NCI-H2029 treated with DMSO at 0.1 percent for 48 hours (cell line): ENCODE measurements around the gene HTRA1.

Source experiments
- DNase-seq: peaks from one replicate; lab custom pipeline; 2025; lab: John Stamatoyannopoulos, UW

The HTRA1 gene

GRCh38 chr10:122455376-122456079, 5.8 kb upstream of the HTRA1 start:
- no peak for DNase-seq

DNA sequence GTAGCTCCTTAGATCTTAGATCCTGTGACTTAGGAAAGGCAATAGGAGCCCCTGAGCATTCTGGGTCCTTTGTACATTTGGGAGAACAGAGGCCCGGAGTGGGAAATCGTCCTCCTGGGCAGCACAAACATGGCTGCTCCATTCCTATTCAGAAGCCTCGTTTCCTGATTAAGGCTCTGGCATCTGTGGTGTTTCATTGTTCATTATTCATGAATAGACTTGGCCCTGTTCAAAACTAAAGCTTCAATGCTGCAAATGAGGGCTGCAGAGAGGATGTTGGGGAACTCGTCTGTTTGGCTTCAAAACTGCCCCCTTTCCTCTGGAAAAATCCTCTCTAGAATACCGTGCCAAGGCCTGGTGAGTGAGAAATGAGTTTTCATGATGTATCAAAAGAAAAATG, 3.4 kb upstream of the HTRA1 start:
- DNase-seq: no peak

GRCh38 chr10:122458693-122459092, 2.7 kb upstream of the HTRA1 start:
- DNase-seq: no peak

DNA sequence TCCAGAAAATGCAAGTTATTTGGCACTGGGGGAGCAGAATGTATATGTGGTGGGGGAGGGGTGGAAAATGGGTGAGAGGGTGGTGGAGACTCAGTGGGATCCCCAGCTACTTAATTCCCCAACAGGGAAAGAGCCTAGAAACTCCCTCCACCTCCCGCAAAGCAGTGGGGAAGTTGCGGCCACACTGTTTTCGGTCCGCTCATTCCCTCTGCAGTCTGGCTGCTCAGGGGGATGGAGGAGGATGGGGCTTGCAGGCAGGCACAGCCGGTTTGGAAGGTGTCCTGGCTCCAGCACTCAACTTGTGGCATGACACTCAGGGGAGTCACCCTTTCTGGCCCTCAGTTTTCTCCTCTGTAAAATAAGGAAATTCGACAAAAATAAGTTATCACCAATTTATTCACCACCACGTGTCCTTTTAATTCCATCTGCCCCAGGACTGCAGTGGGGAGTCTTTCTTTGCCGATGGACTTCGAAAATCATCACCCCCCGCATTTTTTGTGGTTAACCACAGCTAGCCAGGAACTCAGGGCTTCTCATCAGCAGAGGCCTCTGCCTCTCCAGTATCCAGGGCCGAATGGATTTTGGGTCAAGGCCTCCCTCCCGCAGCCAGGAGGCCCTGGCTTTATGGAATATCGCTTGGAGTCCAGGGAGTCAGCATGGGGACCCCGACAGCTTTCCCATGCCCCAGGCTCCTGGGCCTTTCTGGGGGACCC, 1.6 kb upstream of the HTRA1 start:
- no peak for DNase-seq

GRCh38 chr10:122460891-122461293, 461 bp upstream of the HTRA1 start:
- no peak for DNase-seq

GRCh38 chr10:122461729-122462532, 578 bp downstream of the HTRA1 start:
- no peak for DNase-seq

GRCh38 chr10:122462533-122463465, 1.4 kb downstream of the HTRA1 start:
- no peak for DNase-seq

DNA sequence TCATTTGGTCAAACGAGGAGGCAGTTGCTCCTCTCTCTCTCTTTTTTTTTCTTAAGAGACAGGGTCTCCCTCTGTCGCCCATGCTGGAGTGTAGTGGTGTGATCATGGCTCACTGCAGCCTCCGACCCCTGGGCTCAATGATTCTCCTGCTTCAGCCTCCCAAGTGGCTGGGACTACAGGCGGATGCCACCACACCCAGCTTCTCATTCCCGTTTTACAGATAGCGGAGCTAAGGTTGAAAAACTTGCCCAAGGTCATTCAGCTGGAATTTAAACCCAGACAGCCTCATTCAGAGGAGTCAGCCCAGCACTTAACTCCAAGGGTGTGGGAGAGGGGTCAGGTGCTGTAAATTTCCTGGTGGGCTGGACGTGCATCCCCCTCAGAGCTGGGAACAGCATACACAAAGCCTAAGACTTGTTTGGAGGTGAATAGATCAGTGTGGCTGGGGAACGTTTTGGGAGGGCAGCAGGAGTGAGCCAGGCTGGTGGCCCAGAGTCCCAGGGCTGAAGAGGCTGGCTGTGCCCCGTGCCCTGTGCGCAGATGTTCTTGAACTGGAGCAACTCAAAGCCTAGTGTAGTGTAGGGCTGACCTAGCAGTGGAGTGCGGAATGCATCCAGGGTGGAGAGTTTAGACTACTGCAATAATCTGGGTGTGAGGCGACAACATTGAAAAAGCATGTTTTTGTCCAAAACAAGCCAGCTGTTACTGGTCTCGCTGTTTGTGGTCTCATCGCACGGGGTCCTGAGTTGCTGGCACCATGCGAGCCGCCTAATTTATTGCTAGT, 2.3 kb downstream of the HTRA1 start:
- no peak for DNase-seq

DNA sequence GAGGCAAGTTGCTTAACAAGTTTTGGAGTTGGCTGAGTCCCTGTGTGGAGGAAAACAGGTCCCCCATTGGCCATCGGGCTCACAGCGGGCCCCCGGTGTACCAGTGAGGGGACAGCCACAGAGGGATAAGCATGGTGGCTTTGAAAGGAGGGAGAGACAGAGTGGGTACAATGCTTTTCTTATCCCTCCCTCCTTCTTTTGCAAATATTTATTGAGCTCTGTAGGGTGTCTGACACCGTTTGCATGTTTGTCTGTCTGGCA, 2.8 kb downstream of the HTRA1 start:
- no peak for DNase-seq

GRCh38 chr10:122464586-122464985, 3.2 kb downstream of the HTRA1 start:
- no peak for DNase-seq

DNA sequence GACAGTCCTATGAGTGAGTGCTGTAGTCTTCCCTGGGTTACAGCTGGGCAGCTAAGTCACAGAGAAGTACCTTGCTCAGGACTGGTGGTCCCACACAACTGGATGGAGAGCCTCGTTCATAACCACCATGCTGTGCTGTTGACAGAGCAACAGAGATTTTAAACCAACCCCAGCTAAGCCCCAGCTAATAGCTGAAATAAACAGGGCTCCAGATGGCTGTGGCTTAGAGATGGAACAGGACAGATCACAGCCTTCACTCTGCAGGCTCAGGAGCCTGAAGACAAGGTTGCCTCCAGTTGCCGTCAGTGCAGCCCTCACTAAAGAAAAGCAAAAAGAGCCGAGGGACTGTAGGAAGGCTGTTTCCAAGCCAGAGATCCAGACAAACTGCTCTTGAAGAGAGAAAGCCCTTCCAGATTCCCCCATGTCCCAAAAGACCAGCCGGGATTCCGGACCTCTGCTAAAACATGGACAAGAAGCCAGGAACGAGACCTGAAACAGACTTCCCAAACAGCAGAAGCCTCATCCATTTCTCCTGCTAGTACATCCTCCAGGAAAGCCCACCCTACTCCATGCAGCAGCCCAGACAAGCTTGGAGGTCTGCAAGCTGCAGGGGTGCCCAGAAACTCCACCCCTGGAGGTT, 4.2 kb downstream of the HTRA1 start:
- no peak for DNase-seq

DNA sequence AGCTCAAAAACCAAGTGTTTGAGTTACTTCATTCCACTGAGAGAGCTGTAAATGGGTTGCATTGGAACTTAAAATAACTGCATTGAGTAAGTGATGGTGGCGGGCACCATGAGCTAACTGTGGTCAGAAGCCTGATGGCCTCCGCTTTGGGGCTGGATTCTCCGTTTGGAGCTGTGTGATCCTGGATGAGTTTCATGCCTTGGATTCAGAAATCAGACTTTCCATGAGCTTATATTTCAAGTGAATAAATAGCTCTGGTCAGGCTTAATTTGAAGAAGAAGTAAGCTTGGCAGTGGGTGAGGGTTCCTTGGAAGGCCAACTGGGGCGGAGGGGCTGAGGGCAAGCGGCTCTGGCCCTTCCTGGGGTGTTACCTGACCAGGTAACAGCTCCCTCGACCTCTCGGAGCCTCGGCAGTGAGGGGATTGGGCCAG, 5.6 kb downstream of the HTRA1 start:
- no peak for DNase-seq

DNA sequence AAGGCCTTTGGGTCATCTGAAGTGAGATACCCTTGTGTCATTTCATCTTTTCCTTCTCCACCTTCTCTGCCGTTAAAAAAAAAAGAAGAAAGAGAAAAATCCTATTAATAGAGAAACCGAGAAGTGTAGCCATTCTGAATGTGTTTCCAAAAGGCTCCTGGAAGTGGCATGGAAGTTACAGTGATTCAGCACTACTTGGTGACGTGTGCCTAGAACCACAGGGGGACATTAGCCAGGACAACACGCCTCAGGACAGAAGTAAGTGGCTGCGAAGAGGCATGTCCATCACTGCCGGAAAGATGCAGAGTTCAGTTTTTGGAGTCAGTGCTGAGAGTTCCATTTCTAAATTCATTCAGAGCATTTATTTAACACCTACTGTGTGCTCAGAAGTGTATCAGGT, 6.3 kb downstream of the HTRA1 start:
- DNase-seq: no peak

DNA sequence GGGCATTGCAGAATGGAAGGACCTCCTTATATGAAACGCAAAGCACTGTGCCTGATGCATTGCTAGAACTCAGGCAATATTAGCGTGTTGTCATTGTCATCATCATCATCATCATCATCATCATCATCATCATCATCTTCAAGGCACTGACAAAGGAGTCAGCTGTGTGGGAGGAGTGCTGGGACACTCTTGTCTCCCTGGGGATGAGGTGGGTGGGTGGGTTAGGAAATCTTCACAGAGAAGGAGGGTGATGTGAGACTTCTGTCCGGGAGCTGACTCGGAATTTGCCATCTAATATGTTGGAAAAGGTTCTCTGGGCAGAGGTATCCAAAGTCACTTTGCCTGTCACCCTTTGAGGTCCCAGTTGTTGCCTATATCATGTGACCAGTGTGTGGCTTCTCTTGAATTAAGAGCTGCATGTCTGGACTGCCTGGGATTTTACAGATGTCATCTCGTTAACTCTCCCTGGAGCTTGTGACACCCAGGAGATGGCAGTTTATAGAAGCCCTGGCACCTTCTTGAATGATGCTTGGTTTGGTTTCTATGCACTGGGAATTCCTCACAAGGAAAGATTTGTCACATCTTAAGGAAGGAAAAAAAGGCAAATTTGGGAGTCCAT, 7.1 kb downstream of the HTRA1 start:
- DNase-seq: no peak

DNA sequence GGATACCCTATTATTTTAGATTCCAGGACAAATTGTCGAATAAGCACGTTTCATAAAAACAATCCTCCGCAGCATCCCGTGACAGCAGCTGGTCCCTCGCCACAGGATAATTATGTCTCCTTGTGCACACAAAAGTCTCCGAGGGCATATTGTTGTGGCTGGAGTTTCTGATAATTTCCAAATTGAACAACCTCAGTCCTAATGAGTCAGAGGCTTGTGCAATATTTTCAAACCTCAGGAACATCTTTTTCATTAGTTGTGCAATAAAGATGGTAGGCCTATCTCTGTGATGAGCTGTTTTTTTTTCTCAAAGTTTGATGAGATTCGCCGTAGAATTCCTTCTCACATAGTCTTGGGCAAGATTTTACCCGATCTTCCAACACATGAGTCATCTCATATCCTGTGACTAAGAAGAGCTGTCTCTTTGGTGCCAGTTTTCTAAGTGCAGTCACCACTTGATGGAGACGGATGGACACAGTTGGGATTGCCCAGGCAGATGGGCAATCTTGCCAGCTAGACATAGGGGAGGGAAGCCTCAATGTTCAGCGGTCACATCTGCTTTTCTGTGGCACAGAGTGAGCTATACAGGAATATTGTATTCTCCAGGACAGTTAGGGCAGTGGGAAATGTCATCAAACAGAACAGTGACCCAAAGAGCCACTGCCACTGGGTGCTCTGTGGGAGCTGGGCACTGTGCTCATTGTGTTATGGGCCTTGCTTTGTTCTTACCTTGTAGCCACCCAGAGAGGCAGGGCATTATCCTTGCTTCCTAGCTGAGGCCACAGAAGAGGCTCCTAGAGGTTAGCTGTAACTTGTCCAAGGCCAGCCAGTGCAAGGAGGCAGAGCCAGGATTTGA, 7.8 kb downstream of the HTRA1 start:
- DNase-seq: no peak

DNA sequence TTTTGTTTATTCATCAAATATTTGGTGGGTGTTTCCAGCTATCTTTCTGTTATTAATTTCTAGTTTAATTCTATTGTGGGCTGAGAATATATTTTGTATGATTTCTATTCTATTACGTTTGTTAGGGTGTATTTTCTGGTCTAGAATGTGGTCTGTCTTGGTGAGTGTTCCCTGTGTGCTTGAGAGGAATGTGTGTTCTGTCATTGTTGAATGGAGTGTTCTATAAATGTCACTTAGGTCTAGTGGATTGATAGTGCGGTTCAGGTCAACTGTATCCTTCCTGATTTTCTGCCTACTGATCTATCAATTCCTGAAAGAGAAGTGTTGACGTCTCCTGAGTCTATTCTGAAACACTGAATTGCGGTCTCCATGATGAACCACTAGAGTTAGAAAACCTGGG, 8.5 kb downstream of the HTRA1 start:
- no peak for DNase-seq

DNA sequence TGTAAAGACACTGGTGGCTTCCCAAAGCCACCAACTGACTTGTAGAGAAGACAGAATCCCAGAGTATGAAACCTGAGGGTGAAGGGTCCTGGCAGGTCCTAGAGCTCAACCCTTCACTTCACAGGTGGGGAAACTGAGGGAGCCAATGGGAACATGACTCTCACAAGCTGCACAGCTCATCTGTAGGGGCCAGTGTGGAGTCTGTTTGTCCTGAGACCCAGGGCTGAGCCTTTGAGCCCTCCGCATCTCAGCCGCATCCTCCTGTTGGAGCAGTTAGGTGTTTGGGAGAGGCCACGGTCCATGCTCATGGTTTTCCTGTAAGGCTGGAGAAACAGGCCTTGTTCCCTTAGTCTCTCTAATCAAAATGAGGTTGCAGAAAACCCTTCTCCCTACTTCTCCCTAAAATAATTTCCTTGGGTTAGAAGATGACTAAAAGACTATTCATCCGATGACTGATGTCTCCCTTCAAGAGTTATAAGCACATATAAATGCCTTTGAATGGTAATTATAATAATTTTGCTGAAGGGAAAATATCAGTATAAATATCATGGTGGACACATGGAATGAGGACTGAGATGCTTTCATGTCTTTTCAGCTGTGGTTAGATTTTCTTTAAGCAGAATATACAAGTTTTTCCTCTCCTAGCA, 10.3 kb downstream of the HTRA1 start:
- DNase-seq: no peak

- no peak for DNase-seq
Measured at GRCh38 chr10:122473116-122473515, 11.8 kb downstream of the HTRA1 start.
